K562 (cell line): ENCODE results near the gene C2orf92. TPM values are rescaled to one million over a fixed set of nuclear protein-coding genes. Genes with fewer than 3 reads are reported as not detected.

Experiments
- ARID1B ChIP-seq: fragments of 450-650 bp; IDR thresholded peaks from 2 replicates; pipeline ENCODE4 v1.6.1; 2016; ENCODE audit warnings: antibody characterized with exemption, mild to moderate bottlenecking, inconsistent platforms
- ATF3 ChIP-seq, 2 experiments: fragments of 450-650 bp in 1 of 2; sonication (generic) in 1 of 2; formaldehyde crosslinking in 1 of 2; IDR thresholded peaks in 1 of 2; conservative IDR thresholded peaks in 1 of 2; 2 replicates each; pipeline versions ENCODE4 v1.6.1 to v1.8.1; 2016 to 2023; ENCODE audit warnings: mild to moderate bottlenecking in 2 of 2, moderate library complexity in 2 of 2, inconsistent platforms in 1 of 2, missing genetic modification reagents in 1 of 2
- ATF4 ChIP-seq: fragments of 450-650 bp; formaldehyde crosslinking; IDR thresholded peaks from 2 replicates; pipeline ENCODE4 v1.4.0; 2022; ENCODE audit warnings: mild to moderate bottlenecking, moderate library complexity
- BCL6 ChIP-seq: fragments of 250-450 bp; sonication (Bioruptor Pico); IDR thresholded peaks from 2 replicates; pipeline ENCODE4 v1.4.0; 2020
- ESRRA ChIP-seq: fragments of 450-650 bp; IDR thresholded peaks from 2 replicates; pipeline ENCODE4 v1.6.1; 2014; ENCODE audit warnings: low read depth, mild to moderate bottlenecking, moderate library complexity, borderline replicate concordance
- FOS ChIP-seq: IDR thresholded peaks from 3 replicates; pipeline ENCODE4 v1.6.1; 2011; ENCODE audit not compliant: insufficient read length; ENCODE audit errors: extremely low read depth
- GABPA ChIP-seq: fragments of 200-800 bp; sonication (Bioruptor generic); conservative IDR thresholded peaks from 2 replicates; pipeline ENCODE4 v1.6.1; 2016; ENCODE audit warnings: low read depth, missing genetic modification characterization, missing compliant biosample characterization
- NR2C2 ChIP-seq, 2 experiments: fragments of 200-800 bp in 1 of 2; sonication (Bioruptor generic) in 1 of 2; sonication (generic) in 1 of 2; formaldehyde crosslinking in 1 of 2; IDR thresholded peaks; 2 replicates each; pipeline versions ENCODE4 v1.6.1 to v1.8.0; 2016 to 2022; ENCODE audit warnings: mild to moderate bottlenecking in 1 of 2, missing compliant biosample characterization in 1 of 2, missing genetic modification characterization in 1 of 2, missing genetic modification reagents in 1 of 2
- POLR2A ChIP-seq: fragments of 450-650 bp; conservative IDR thresholded peaks from 2 replicates; pipeline ENCODE4 v1.6.1; 2016
- RNF2 ChIP-seq: sonication (generic); IDR thresholded peaks from 2 replicates; pipeline ENCODE4 v1.6.1; 2016
- SIRT6 ChIP-seq: IDR thresholded peaks from one replicate; pipeline ENCODE4 v1.6.1; 2012; ENCODE audit warnings: low read depth, mild to moderate bottlenecking, control low read depth, inconsistent platforms, low read length, moderate library complexity
- SP1 ChIP-seq: sonication (generic); formaldehyde crosslinking; IDR thresholded peaks from 2 replicates; pipeline ENCODE4 v1.8.1; 2022; ENCODE audit warnings: mild to moderate bottlenecking, missing genetic modification reagents
- SPI1 ChIP-seq: IDR thresholded peaks from 2 replicates; pipeline ENCODE4 v1.6.1; 2011; ENCODE audit warnings: low read depth, low read length, control low read depth, borderline replicate concordance
- TAF1 ChIP-seq: IDR thresholded peaks from 2 replicates; pipeline ENCODE4 v1.6.1; 2011; ENCODE audit warnings: mild to moderate bottlenecking, low read length, moderate library complexity; ENCODE audit not compliant: insufficient read depth, control insufficient read depth, severe bottlenecking; ENCODE audit errors: extremely low read depth
- ZBTB40 ChIP-seq, 2 experiments: fragments of 450-650 bp in 1 of 2; sonication (generic) in 1 of 2; formaldehyde crosslinking in 1 of 2; IDR thresholded peaks; 2 replicates each; pipeline versions ENCODE4 v1.7.1 to v1.9.0; 2016 to 2022; ENCODE audit warnings: inconsistent platforms in 1 of 2, mild to moderate bottlenecking in 1 of 2, missing genetic modification reagents in 1 of 2
- ZNF384 ChIP-seq: IDR thresholded peaks from 2 replicates; pipeline ENCODE4 v1.6.1; 2012; ENCODE audit warnings: low read depth, low read length, improper control_type of control experiment
- polyA plus RNA-seq, 8 experiments: library from polyadenylated mRNA; depleted of rRNA in 4 of 8; stranded (reverse) in 5 of 8; unstranded in 3 of 8; fragments of >200 nt; fragmentation: Nextera tagmentation in 2 of 8; fragmentation: Illumina TruSeq in 1 of 8; extraction: Ambion mirVana in 2 of 8; extraction: Trizol in 1 of 8; gene quantifications; 2 replicates each; pipeline versions ENCODE4 v1.2.1 to v1.2.3, GENCODE V29; 2011 to 2014; ENCODE audit warnings: inconsistent platforms in 1 of 8, missing spikeins in 1 of 8
- total RNA-seq, 7 experiments: library from RNA; depleted of rRNA in 6 of 7; stranded (reverse); fragments of >200 nt in 6 of 7; fragmentation: Illumina TruSeq in 2 of 7; extraction: Trizol in 2 of 7; gene quantifications; 2 replicates each; pipeline versions ENCODE4 v1.2.1 to v1.2.3, GENCODE V29; 2011 to 2021; ENCODE audit warnings: low replicate concordance in 1 of 7

Gene C2orf92
- total and polyA plus RNA-seq, 9 of the 15 experiments (the other 6 are each of a cell fraction or from before 2014, with no cell fraction given) = 0.65 to 6.8 (median 3.6) TPM

- no peak for TF ChIP-seq SIRT6
- peak; percentile 75 for TF ChIP-seq GABPA
- TF ChIP-seq TAF1 = peak; percentile 58
- TF ChIP-seq SPI1 = 0 out of 2 replicates have a peak, but pooled peaks have one; percentile 2
- TF ChIP-seq ZBTB40 (IDR thresholded peaks at IDR 0.05) = peak; percentile 79
- no peak for TF ChIP-seq ZBTB40 (CRISPR knock-in tag; IDR thresholded peaks at IDR 0.05)
- no peak for TF ChIP-seq NR2C2 (CRISPR knock-in tag; IDR thresholded peaks at IDR 0.05)
- peak; percentile 69 for TF ChIP-seq NR2C2 (tag; IDR thresholded peaks at IDR 0.05)
- no peak for TF ChIP-seq ATF4 (CRISPR knock-in tag)
- TF ChIP-seq SP1 (CRISPR knock-in tag) = 0 out of 2 replicates have a peak, but pooled peaks have one; percentile 18
- TF ChIP-seq FOS = peak; percentile 35
- TF ChIP-seq BCL6 = no peak
- TF ChIP-seq ZNF384 = no peak
- TF ChIP-seq POLR2A = peak; percentile 59
- TF ChIP-seq ARID1B = peak; percentile 65
- TF ChIP-seq RNF2 = peak; percentile 33; the same call in 1 of the 2 replicates
- peak; percentile 22; the same call in 1 of the 2 replicates for TF ChIP-seq ESRRA
- TF ChIP-seq ATF3 (IDR thresholded peaks at IDR 0.05) = peak; percentile 75
- TF ChIP-seq ATF3 (CRISPR knock-in tag; conservative IDR thresholded peaks at IDR 0.05) = peak; percentile 68; the same call in 1 of the 2 replicates
Observed at GRCh38 chr2:97662895-97663625, 6.5 kb upstream of the C2orf92 start (continued).
